Stimulated activated naive CD8-positive, alpha-beta T cell treated with anti-CD3 and anti-CD28 coated beads, Interleukin-15, Interleukin-2, amounts not matched to agents 100 ng/mL and 50 ng/mL, for 24 hours (primary cell): ENCODE results near the gene PDE6B.
A peak's percentile ranks its signal among the peaks of the same experiment; 100 is the strongest.
"Not testable (repeated sequence)": the region's sequence is repeated elsewhere in the genome, so short reads cannot be mapped to it uniquely, and the experiment has no call there.

Experiments
- H3K27ac Mint-ChIP-seq: one replicate; pipeline ENCODE4 v1.8.0; 2021; ENCODE audit warnings: mild to moderate bottlenecking, mixed read lengths
- H3K27me3 Mint-ChIP-seq: one replicate; pipeline ENCODE4 v1.8.0; 2021; ENCODE audit warnings: mixed read lengths
- H3K36me3 Mint-ChIP-seq: one replicate; pipeline ENCODE4 v1.8.0; 2021; ENCODE audit warnings: low read depth, mixed read lengths
- H3K4me1 Mint-ChIP-seq: one replicate; pipeline ENCODE4 v1.8.0; 2021; ENCODE audit warnings: low read depth, mixed read lengths
- H3K4me3 Mint-ChIP-seq: one replicate; pipeline ENCODE4 v1.8.0; 2021; ENCODE audit warnings: mild to moderate bottlenecking, mixed read lengths
- H3K9me3 Mint-ChIP-seq: one replicate; pipeline ENCODE4 v1.8.0; 2021; ENCODE audit warnings: mixed read lengths

The PDE6B gene

GRCh38 chr4:590313-590841 lies 35.0 kb upstream of the PDE6B start:
- H3K4me1 Mint-ChIP-seq, result no peaks in the 10 kb centered on the region
- peaks cover 4% of the 10 kb centered on the region for H3K36me3 Mint-ChIP-seq
- H3K9me3 Mint-ChIP-seq, result peaks cover 10% of the 10 kb centered on the region
- no peak overlapping the region for H3K4me3 Mint-ChIP-seq
- H3K27me3 Mint-ChIP-seq, result peaks cover 48% of the 10 kb centered on the region
- no peak overlapping the region for H3K27ac Mint-ChIP-seq

DNA sequence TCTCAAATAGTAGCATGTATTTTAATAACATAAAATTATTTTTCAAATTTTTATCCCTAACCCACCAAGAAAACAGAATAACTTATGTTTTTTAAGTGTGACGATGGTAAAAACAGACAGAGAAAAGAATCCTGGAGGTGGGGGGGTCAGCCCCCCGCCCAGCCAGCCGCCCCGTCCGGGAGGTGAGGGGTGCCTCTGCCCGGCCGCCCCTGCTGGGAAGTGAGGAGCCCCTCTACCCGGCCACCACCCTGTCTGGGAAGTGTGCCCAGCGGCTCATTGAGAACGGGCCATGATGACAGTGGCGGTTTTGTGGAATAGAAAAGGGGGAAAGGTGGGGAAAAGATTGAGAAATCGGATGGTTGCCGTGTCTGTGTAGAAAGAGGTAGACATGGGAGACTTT lies 33.2 kb upstream of the PDE6B start:
- H3K27ac Mint-ChIP-seq, H3K4me3 Mint-ChIP-seq, H3K9me3 Mint-ChIP-seq, H3K4me1 Mint-ChIP-seq, H3K36me3 Mint-ChIP-seq: not testable (repeated sequence)
- peaks cover 51% of the 10 kb centered on the region for H3K27me3 Mint-ChIP-seq

- Mint-ChIP-seq H3K9me3 (peaks cover 7% of the 10 kb centered on the region), H3K36me3 (peaks cover 4% of the 10 kb centered on the region), H3K27me3 (peaks cover 58% of the 10 kb centered on the region), H3K4me3 (no peak overlapping the region), H3K4me1 (no peaks in the 10 kb centered on the region), H3K27ac (no peak overlapping the region)
These were observed 32.4 kb upstream of the PDE6B start for GRCh38 chr4:592825-593520.

DNA sequence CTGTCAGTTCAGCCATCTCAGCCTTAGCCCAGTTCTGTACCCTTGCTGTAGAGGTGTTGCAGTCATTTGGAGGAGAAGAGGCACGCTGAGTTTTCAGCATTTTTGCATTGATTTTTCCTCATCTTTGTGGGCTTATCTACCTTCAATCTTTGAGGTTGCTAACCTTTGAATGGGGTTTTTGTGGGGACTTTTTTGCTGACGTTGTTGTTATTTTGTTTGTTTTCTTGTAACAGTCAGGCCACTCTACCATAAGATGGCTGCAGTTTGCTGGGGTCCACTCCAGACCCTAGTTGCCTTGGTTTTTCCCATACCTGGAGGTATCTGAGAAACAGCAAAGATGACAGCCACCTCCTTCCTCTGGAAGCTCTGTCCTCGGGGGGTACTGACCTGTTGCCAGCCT lies 26.4 kb upstream of the PDE6B start:
- Mint-ChIP-seq H3K36me3 (no peaks in the 10 kb centered on the region), H3K4me1 (peaks cover 13% of the 10 kb centered on the region), H3K27me3 (peaks cover 62% of the 10 kb centered on the region), H3K4me3 (no peak overlapping the region), H3K9me3 (peaks cover 7% of the 10 kb centered on the region), H3K27ac (no peak overlapping the region)

DNA sequence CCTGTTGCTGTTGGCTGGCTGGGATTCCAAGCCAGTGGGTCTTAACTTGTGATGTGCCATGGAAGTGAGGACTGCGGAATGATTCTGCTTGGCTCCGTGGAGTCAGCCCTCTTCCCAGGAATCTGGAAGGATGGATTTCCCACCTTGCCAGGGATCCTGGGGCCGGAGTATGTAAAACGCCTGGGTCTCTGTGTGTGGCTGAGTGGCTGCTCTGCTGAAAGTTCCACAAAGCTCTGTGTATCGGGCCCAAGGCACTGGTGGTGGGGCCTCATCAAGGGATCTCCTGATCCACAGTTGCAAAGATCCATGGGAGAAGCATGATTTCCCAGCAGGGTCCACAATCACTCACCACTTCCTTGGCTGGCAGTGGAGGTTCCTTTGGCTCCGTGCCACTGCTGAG lies 25.2 kb upstream of the PDE6B start:
- peaks cover 52% of the 10 kb centered on the region for H3K27me3 Mint-ChIP-seq
- H3K9me3 Mint-ChIP-seq, result no peaks in the 10 kb centered on the region
- H3K4me1 Mint-ChIP-seq, result peaks cover 17% of the 10 kb centered on the region
- no peaks in the 10 kb centered on the region for H3K36me3 Mint-ChIP-seq
- H3K27ac Mint-ChIP-seq, result no peak overlapping the region
- H3K4me3 Mint-ChIP-seq, result no peak overlapping the region

- Mint-ChIP-seq H3K27ac (no peak overlapping the region), H3K27me3 (peaks cover 48% of the 10 kb centered on the region), H3K9me3 (no peaks in the 10 kb centered on the region), H3K36me3 (no peaks in the 10 kb centered on the region), H3K4me3 (no peak overlapping the region), H3K4me1 (peaks cover 21% of the 10 kb centered on the region)
These were observed 24.4 kb upstream of the PDE6B start for GRCh38 chr4:600850-601515.

DNA sequence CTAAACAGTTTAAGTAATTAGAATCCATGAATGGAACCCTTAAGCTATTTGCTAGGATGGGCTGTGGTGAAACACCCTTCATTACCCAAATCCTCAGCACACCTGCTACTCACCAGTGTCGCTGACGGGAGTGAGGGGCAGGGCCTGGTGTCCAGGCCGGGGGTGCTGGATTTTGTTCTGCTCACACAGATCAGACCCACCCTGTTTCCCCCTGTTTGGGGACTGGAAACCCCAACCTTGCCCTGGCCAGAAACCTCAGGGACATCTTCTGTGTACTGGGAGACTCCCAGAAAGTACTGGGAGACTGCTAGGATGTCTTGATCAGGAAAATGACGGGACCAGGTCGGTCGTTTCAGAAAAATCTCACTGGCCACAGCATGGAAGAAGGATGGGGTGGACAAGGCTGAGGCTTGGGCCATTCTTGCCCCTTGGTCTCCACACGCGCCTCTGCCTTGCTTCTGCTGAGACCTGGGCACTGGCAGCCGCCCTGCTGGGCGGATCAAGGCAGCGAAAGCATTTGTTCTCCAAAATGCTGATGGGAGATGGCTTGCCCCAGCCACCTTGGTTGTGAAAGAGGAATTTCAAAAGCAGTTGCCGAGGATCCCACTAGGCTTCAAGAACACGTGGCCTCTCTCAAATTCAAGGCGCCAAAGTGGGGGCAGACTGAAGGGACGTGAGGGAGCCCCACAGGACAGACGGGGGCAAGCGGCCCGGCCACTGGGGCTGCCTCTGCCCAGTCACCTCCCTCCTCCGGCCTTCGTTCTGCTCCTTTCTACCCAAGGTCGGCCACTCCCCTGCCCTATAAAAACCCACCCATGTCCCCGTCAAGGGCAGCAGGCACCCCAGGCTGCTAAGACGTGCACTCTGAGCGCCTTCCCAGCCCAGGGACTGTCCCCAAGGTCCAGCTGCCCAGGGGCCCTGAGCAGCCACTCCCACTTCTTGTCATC lies 23.5 kb upstream of the PDE6B start:
- no peak overlapping the region for H3K4me3 Mint-ChIP-seq

GRCh38 chr4:602559-602942 lies 22.8 kb upstream of the PDE6B start:
- Mint-ChIP-seq H3K36me3 (no peaks in the 10 kb centered on the region), H3K9me3 (no peaks in the 10 kb centered on the region), H3K4me1 (peaks cover 21% of the 10 kb centered on the region), H3K27me3 (peaks cover 34% of the 10 kb centered on the region), H3K27ac (no peak overlapping the region), H3K4me3 (no peak overlapping the region)

More for the DNA sequence above, 23.5 kb upstream of the PDE6B start:
- no peak overlapping the region for H3K27ac Mint-ChIP-seq
- peaks cover 21% of the 10 kb centered on the region for H3K4me1 Mint-ChIP-seq
- H3K9me3 Mint-ChIP-seq, result no peaks in the 10 kb centered on the region
- no peaks in the 10 kb centered on the region for H3K36me3 Mint-ChIP-seq
- H3K27me3 Mint-ChIP-seq, result peaks cover 40% of the 10 kb centered on the region

DNA sequence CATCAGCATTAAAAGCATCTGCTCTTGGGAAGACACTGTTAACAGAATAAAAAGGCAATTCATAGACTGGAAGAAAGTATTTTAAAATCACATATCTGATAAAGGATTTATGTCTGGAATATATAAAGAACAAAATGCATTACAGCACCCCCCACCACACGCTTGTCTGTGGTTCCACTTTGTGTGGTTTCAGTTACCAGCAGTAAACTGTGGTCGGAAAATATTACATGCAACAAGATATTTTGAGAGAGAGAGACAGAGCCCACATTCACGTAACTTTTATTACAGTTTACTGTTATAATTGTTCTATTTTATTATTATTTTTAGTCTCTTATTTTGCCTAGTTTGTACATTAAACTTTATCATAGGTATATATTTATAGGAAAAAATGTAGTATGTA lies 21.2 kb upstream of the PDE6B start:
- peaks cover 22% of the 10 kb centered on the region for H3K27me3 Mint-ChIP-seq
- no peaks in the 10 kb centered on the region for H3K36me3 Mint-ChIP-seq
- no peaks in the 10 kb centered on the region for H3K9me3 Mint-ChIP-seq
- peak overlapping the region; percentile 26 for H3K27ac Mint-ChIP-seq
- peaks cover 21% of the 10 kb centered on the region for H3K4me1 Mint-ChIP-seq
- no peak overlapping the region for H3K4me3 Mint-ChIP-seq

- H3K9me3 Mint-ChIP-seq, result peaks cover 5% of the 10 kb centered on the region
- peaks cover 19% of the 10 kb centered on the region for H3K4me1 Mint-ChIP-seq
- no peak overlapping the region for H3K27ac Mint-ChIP-seq
- no peak overlapping the region for H3K4me3 Mint-ChIP-seq
- H3K27me3 Mint-ChIP-seq, result peaks cover 31% of the 10 kb centered on the region
- H3K36me3 Mint-ChIP-seq, result no peaks in the 10 kb centered on the region
These were observed 19.5 kb upstream of the PDE6B start for GRCh38 chr4:605702-606425.

DNA sequence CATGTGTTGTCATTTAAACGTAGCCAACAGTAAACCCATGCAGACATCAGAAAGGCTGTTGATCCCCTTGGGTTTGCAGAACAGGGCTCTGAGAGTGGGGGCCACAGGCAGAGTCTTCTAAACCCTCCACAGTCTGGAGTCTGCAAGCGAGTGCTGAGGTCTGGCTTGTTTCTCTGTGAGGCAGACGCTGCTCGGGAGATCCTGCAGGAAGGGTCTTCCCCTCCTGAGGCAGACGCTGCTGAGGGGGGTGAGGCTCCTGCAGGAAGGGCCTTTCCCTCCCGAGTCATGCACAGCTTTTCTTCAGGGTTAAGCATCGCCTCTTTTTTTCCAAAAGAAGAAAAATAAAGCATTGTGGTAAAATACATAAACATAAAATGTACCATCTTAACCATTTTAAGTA lies 17.1 kb upstream of the PDE6B start:
- no peak overlapping the region for H3K27ac Mint-ChIP-seq
- no peak overlapping the region for H3K4me3 Mint-ChIP-seq
- peaks cover 25% of the 10 kb centered on the region for H3K27me3 Mint-ChIP-seq
- H3K36me3 Mint-ChIP-seq, result no peaks in the 10 kb centered on the region
- peaks cover 5% of the 10 kb centered on the region for H3K9me3 Mint-ChIP-seq
- H3K4me1 Mint-ChIP-seq, result peaks cover 12% of the 10 kb centered on the region

- no peak overlapping the region for H3K4me3 Mint-ChIP-seq
- H3K36me3 Mint-ChIP-seq, result no peaks in the 10 kb centered on the region
- peaks cover 5% of the 10 kb centered on the region for H3K9me3 Mint-ChIP-seq
- H3K27me3 Mint-ChIP-seq, result peaks cover 29% of the 10 kb centered on the region
- H3K4me1 Mint-ChIP-seq, result peaks cover 5% of the 10 kb centered on the region
- no peak overlapping the region for H3K27ac Mint-ChIP-seq
These were observed 15.8 kb upstream of the PDE6B start for GRCh38 chr4:609400-610050.

- no peaks in the 10 kb centered on the region for H3K36me3 Mint-ChIP-seq
- H3K9me3 Mint-ChIP-seq, result peaks cover 5% of the 10 kb centered on the region
- peaks cover 35% of the 10 kb centered on the region for H3K27me3 Mint-ChIP-seq
- no peak overlapping the region for H3K27ac Mint-ChIP-seq
- H3K4me1 Mint-ChIP-seq, result no peaks in the 10 kb centered on the region
- no peak overlapping the region for H3K4me3 Mint-ChIP-seq
These were observed 14.7 kb upstream of the PDE6B start for GRCh38 chr4:610411-611261.
